HL-60/S4 treated with retinoic acid at 250 ng/mL for 4 days and 3 days (cell line): ENCODE results near the gene MON1A.

ENCODE experiments used
- in situ Hi-C: fragments of 300-500 bp; cut with MboI; formaldehyde crosslinking; loops from 2 replicates; pipeline ENCODE4 v1.7.0; 2022; ENCODE audit warnings: low sequenced_read_pairs

MON1A gene

DNA sequence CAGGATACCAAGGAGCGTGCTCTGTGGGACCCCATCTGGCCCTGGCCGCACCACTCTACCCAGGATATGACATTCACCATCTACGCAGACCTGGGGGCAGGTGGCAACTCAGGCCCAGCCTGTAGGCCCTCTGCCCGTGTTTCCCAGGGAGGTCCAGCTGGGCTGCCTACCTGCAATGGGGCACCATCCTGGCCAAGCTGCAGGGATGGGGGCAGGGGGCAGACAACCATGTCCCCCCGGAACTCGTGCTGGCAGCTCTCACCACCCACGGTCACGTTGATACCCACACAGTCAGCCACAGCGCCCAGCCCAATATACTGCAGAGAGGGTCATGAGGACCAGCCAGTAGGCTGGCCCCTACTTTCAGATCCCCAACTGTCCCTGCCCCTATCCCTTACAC is 33.8 kb downstream of the MON1A start:
- in situ Hi-C loops, result no loop called here

DNA sequence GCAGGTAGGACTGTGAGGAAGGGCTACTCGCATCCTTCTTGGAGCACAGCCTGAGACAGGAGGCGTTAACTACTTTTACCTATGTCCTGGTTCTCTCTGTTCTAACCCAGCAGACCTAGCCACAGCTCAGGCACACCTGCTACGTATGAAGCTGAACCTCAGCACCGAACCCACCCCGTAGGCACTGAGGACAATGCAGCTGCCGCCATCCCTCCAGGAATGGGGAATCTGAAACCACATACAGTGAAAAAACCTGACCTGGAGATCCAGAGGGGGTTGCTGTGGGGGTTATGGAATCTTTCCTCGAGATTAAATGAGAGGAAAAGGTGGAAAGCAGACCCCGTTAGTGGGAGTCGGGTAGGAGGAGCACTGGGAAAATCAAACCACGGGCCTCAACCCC is 40.3 kb downstream of the MON1A start:
- in situ Hi-C loops, result no loop called here

DNA sequence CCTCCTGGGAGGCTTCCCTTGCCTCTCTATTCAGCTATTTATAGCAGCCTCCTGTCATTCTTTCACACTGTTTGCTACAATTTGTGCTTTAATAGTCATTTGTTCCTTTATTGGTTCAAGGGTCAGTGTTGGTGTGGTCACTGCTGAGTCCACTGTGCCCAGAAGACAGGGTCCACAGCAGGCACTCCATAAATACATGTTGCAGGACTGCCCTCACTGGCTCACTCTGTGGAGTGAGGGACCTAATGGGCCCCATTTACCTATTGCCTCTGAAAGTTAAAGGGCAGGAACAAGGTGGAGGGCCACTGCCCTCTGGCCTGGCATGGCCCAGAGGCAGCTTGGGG is 42.7 kb downstream of the MON1A start:
- in situ Hi-C loops, result no loop called here

DNA sequence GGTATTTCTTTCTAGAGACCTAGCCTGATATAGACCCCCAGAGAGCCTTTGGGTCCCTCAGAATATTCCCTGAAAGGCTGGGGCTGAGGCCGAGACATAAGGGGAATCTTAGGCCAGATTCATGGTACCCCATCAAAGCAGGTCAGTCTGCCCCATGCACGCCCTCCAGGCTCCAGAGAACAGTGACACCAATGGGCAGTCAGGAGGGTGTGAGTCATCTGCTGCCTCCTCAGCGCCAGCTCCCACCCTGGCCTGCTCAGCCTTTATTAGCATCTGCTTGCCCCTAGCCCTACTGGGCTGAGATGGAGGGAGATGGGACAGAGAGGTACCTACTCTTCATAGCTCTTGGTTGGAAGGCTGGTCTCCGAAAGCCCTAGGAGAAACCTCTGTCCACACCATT is 45.6 kb downstream of the MON1A start:
- in situ Hi-C loops, result no loop called here

DNA sequence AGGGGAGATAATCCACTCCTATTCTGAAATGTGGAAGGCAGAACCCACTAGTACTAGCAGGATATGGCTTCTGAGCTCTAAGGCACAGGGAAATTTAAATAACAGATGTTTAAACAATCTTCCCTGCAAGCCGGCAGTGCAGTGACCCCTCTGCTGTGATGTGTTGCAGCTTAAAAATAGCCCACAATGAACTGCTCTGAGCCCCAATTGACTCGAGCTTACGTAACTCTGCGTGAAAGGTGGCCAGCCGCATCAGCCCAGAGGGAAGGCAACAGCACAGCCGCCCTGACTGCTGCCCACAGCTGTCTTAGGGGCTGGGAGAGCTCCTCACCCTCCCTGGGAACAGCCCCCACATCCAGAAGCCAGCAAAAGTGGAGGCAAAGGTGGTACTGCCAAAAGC is 47.4 kb downstream of the MON1A start:
- in situ Hi-C loops, result no loop called here

DNA sequence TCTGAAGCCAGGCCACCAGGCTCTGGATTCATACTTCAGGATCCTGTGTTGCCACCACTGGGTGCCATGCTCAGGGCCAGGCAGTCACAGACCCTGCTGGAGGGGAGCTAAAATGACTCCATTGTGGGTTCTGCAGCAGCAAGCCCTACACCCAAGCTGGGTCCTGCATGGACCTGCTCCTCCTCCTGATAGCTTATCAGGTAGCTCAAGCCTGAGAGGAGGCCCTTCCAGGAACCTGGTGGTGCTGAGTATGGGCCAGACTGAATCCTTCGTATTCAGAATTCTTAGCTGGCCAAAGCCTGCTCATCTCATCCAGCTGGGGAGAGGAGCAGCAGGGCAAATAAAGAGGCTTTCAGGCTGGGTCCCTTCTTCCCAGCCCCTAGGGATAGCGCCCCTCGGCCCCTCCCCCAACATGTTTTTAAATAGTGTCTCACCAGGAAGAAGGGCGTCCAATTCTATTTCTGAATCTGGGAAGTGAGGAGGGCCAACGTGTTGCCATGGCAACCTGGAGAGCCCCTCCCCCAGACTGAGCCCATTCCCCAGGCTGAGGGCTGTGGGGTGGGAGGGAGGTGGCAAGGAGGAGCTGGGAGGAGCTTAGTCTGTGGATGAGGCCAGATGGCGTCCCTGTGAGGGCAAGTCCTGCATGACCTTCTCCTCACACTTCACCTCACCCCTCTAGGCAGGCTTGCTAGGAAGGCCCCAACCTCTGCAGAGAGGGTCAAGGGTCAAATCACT is 48.9 kb downstream of the MON1A start:
- in situ Hi-C loops, result no loop called here

DNA sequence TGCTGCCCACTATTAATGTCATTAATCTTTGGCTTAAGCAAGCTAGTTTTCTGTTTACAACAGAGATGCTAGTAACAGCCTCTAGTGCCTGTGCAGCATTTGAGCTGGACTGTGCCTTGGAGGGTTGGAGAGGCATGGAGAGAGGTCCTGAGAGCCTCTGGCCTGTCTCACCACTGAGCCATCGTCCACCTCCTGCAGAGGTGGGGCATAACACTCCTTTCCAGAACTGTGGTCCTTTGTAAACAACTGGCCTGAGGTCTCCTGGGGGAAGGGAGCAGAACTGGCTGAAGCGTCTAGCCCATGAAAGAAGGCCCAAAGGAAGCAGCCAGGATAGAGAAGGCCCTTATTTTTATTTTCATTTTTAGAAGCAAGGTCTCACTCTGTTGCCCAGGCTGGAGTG is 49.9 kb downstream of the MON1A start:
- in situ Hi-C loops, result no loop called here

DNA sequence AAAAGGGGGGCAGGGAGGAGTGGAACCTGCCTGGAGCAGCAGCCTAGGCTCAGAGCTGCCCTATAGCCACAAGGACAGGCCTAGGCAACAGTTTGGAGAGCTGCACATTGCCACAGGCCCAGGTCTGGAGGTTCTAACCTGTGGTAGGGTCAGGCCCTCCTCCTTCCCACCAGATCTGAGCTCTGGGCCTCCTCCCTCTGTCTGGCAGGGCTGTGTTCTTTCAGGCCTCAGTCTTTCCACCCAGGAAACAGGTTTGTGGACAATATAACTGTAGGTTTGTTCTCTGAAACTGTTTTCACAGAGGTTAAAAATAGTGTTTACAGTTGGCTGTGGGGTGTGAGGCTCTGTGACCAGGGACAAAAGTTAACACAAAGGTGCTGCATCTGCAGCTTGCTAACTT is 50.9 kb downstream of the MON1A start:
- in situ Hi-C loops, result no loop called here

DNA sequence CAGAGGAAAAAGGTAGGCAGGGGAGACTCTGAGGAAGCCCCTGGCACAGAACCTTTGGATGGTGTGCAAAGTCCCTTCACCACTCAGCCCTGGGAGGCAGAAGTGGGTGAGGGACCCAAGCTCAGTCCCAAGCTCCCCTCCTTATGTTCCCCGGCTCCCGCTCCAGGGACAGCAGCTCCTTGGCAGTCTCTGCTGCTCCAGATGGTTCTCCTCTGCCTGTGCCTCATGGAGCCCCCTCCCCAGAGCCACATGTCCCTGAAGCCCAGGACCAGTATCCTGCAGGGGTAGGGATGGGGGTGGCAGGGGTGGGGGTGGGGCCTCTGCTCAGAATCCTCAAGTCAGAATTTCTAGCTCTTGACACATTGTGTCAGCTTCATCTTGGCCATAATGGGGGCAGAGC is 51.9 kb downstream of the MON1A start:
- in situ Hi-C loops, result no loop called here

DNA sequence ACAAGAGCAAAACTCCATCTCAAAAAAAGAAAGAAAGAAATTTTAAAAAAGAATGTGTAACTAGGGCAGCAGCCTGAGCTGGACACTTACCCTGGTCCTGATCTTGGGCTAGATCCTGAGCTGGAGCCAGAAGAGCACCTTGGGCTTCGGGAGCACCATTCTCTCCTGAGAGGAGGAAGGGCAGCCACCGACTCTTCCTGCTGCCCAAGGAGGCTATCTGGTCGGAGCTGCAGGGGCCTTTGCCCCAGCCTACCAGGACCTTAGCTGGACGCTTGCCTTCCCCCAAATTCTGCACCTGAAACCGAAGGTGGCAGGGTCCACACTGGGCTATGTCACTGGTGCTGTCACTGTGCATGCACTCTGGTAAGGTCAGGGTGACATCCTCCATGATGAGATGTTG is 53.0 kb downstream of the MON1A start:
- in situ Hi-C loops, result no loop called here

DNA sequence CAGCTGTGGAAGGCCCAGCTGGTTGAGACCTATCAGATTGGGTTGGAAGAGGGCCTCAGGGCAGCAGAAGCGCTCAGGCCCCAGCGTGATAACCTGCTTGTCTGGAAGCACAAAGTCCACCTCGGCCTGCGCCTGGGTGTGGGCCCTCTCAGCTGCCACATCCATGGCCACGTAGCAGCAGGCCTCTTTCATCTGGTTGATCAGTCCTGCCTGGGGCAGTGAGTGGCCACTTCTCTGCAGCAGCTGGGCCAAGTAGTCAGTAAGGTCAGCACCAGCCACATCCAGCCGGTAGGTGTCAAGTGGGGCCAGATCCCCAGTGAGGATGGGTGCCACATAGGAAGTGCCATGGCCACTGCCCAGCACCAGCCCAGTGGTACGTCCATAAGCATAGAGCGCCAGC is 56.0 kb downstream of the MON1A start:
- in situ Hi-C loops, result no loop called here

DNA sequence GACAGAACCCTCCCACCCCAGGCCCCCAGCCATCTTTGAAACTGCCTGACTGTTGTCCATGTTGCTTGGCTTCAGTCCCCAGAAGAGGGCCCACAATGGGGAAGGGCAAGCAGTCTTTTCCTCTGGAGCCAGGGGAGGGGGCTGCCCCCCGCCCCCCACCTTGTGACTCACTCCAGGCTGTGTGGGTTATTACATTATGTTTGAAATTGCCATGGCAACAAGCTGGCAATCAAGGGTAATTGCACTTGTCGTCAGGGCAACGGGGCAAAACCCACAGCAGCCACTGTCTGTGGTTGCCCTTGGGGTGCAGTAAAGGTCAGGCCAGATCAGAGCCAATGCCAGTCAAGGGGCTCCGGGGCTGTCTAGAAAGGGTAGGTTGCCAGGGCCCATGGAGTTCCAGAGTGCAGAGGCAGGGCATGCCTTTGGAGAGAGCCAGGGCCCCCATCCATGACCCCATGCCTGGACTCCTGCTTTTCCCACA is 56.8 kb downstream of the MON1A start:
- in situ Hi-C loops, result no loop called here

DNA sequence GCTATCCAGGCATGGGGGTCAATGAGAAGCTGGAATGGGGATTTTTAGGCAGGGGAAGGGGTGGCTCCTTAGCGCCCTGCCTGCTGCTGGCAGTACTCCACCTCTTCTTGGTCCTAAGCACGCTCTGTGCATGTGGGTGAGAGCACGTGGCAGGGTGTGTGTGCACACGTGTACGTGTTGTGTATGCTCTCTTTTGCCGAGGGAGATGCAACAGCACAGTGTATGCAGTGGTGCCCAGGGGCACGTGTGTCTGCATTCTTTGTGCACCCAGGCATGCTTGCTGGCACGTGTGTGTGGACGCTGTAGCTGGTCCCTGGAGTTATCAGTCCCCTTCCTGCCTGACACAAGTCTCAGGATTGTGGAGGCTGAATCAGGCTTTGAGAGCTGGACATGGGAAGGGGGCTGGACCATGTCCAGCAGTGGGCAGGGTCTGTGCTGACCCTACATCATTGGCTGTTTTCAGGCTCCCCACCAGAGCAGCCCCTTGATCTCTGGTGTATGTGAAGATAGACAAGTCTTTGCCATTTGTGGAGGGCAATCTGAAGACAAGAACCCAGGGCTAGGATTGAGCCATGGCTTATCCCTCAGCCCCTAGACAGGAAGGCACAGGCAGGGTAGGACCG is 58.0 kb downstream of the MON1A start:
- in situ Hi-C loops, result no loop called here

DNA sequence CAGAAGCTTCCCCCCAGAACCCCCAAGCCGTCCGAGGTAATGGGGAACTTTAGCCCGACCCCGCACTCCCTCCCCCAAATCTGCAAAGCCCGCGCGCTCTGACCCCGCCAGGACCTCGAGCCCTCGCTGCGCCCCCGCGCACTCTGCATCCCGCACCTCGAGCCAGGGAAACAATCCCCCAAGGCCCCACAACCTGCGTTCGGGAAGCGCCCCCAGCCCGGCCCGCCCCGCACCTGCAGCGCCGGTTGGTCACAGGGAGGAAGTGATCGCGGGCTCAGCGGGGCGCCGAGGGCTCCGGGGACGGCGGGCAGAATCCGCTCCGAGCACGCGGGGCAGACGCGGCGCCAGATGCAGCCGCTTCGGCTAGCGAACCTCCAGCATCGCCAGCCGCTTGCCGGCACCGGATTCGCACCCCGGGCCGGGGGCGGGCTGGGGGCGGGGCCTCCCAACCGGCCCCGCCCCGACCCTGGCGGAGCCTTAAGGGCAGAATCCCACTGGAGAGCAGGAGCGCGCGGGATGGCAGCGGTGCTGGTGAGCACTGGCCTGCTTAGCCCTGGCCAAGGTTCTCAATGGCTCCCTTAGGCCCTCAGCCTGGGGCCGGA is 60.0 kb downstream of the MON1A start, which contains the start of gene CAMKV:
TSS of gene CAMKV (minus strand) at position 382 of the 602 bp plus-strand sequence. CDS start 7,518 bp downstream, outside the sequence.
- in situ Hi-C loops, result no loop called here

DNA sequence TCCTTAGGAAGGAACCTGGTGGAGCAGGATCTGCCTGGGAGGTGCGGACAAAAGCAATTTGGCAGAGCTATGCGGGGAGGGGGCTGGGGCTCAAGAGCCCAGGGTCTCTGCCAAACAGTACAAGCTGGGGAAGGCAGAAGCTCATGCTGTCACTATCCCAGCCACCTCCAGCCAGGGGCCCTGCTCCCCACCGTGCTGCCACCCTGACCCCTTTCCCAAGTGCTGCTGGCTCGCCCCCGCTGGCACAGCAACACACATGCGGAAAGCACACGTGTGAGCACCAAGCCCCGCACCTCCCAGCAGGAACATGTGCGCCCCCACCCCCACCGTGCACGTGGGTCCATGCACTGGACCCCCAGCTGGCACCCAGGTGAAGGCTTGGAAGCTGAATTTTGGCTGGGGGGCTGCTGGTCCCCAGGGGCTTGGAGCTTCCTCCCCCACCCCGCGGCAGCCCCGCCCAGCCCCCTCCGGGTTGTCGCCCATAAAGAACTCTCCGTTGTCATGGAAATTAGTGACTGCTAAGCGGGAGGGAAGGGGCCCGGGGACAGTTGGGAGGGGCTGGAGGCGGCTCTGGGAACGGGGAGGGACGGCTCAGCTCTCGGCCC is 60.6 kb downstream of the MON1A start:
- in situ Hi-C loops, result no loop called here

DNA sequence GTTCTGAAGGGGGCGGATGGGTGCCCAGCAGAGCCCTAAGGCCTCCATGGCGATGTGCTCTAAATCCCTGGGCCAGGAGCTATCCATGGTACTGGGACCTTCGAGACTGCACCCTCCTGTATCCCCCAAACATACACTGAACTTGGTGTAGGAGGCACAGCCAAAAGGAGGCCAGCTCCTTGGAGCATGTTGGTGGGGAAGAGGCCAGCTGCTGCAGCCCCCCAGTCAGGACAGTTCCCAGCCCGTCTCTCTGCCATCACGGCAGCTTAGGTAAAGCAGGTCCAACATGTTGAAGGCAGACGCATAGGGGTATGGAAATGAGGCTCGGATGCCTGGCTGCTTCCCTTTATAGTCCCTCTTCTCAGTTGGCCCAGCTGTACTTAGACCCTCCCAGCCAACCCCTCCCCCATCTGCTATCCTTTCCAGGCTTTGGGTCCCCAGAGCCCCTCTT is 61.7 kb downstream of the MON1A start:
- in situ Hi-C loops, result no loop called here

DNA sequence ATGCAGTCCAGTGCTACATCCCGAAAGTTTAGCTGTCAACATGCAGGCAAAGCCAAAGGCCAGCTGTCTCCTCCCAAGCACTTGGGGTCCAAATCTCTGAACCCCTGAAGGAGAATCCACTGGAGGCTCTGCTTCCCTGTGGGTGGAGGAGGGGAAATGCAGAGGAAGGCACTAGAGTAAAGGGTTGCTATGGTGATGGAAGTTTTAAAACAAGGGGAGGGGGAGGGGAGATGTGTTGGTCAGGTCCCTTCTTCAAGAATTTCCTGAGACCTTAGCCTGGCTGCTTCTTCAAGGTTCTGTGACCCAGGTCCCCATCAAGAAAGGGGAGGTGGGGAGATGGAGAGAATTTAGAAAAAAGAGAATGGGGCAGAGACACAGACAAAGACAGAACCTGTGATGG is 62.2 kb downstream of the MON1A start:
- in situ Hi-C loops, result no loop called here

DNA sequence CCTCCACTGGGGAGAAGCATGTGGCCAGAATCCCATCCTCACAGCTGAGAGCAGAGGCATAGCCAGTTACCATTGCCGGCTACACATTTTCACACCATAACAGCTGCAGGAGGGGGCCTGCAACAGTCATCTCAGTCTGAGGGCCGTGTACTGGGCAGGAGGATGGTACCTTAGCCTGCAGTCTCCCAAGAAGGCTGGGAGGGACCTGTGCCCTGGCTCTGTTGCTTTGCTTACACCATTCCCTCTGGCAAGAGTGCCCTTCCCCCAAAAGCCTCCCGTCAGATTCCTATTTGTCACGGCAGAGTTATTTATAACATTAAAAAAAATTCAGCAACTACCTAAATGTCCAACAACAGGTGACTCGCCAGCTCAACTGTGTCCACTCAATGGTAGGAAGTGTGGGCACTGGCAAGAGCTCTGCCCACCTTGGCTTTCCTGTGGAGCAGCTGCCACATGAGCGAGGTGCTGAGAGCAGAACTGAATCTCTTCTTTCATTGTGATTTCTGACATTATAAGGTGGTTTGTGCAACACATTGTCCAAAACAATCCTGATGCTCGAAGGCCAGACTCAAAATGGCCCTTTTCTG is 64.3 kb downstream of the MON1A start:
- in situ Hi-C loops, result no loop called here

DNA sequence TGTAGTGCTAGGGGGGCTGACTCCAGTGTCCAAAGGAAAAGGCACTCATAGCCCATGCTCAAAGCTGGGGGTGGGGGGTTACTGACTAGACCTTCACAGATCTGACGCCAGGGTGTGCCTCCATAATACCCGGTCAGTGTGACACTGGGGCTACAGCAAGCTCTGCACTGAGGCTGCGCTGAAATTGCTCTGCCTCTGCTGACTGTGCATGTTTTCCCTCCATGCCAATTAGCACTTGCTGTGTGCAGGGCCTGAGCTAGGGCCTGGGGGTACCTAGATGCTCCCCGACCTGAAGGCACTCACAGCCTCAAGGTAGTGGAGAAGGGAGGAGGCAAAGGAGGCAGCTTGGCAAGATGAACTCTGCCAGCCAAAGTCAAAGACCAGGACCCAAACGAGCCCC is 65.1 kb downstream of the MON1A start:
- in situ Hi-C loops, result no loop called here

DNA sequence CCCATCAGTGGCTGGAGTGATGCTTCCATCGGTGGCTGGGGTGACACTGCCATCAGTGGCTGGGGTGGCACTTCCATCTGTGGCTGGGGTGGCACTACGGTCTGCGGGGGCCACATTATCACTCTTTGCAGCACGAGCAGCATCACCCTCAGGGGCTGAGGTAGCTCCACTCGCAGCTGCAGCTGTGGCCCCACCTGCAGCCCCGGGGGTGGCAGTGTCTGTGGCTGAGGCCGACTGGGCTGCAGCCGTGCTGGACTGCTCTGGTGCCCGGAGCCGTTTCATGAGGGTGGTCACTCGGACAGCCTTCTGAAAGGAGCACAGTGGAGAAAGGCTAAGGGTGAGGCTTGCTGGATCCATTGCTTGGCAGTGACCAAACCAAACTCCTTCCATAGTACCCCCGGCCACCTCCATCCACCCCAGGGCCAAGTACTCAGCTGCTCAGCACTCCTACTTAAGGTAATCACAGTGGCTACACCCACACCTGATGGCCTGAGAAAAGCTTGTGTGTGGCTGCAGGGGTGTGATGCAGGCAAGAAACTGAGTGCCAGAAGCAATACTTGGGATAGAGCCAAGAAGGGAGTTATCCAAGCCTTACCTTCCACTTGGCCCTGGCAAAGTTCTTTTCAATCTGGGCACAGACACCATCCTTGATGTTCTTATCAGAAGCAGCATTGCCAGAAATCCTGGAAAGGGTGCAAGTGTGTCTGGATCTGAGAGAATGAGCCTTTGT is 69.9 kb downstream of the MON1A start:
- in situ Hi-C loops, result no loop called here
